Stimulated activated naive CD4-positive, alpha-beta T cell (primary cell): ENCODE measurements around the gene GNS.

Source experiments
- DNase-seq, 6 experiments: peaks; one replicate each; lab custom pipeline; 2025; lab: John Stamatoyannopoulos, UW

The GNS gene

GRCh38 chr12:64673490-64674169 lies 85.6 kb downstream of the GNS start:
- no peak for DNase-seq

- DNase-seq, result peak in 4 of 6 experiments; percentile 26 to 63 (median 58)
Measured at GRCh38 chr12:64672925-64673409, 86.2 kb downstream of the GNS start.

- DNase-seq, result no peak
Measured at GRCh38 chr12:64671681-64672080, 87.5 kb downstream of the GNS start.

- no peak for DNase-seq
Measured at GRCh38 chr12:64670919-64671639, 88.1 kb downstream of the GNS start.

- DNase-seq, result peak in 1 of 6 experiments; percentile 33
Measured at GRCh38 chr12:64670019-64670418, 89.2 kb downstream of the GNS start.

GRCh38 chr12:64669270-64669842 lies 89.8 kb downstream of the GNS start:
- DNase-seq, result peak; percentile 36 to 90 (median 67)

GRCh38 chr12:64667793-64668192 lies 91.4 kb downstream of the GNS start:
- no peak for DNase-seq

- no peak for DNase-seq
Measured at GRCh38 chr12:64666054-64666914, 92.9 kb downstream of the GNS start.

GRCh38 chr12:64665514-64665913 lies 93.7 kb downstream of the GNS start:
- peak; percentile 14 to 68 (median 58) for DNase-seq
